Measurements from ENCODE around the gene KRTAP19-1. TPM values are rescaled to one million over a fixed set of nuclear protein-coding genes. Genes with fewer than 3 reads are reported as not detected.

Gene KRTAP19-1
- total RNA-seq, 4 donors from 2014 or later: not detected

GRCh38 chr21:30448514-30448913 lies 31.7 kb downstream of the KRTAP19-1 start:
- DNase-seq: no peak
- TF ChIP-seq CTCF (IDR thresholded peaks at IDR 0.05 in 4 of 5, conservative IDR thresholded peaks at IDR 0.05 in 1 of 5) (no peak), POLR2A (IDR thresholded peaks at IDR 0.05) (no peak)
- intact Hi-C loops (cut with DNase I; ENCODE audit: low total_unique reads) (no loop called here), in situ Hi-C loops (cut with MboI; ENCODE audit: low sequenced_read_pairs in 4 of 4) (no loop called here)
- Histone ChIP-seq H3K27me3 (no peaks in the 10 kb centered on the region), H3K4me3 (no peak overlapping the region), H3K9me3 (no peaks in the 10 kb centered on the region), H3K4me1 (no peaks in the 10 kb centered on the region), H3K27ac (no peak overlapping the region), H3K36me3 (no peaks in the 10 kb centered on the region)
- ATAC-seq: no peak

GRCh38 chr21:30447056-30447455 lies 33.1 kb downstream of the KRTAP19-1 start:
- TF ChIP-seq POLR2A (IDR thresholded peaks at IDR 0.05): no peak
- in situ Hi-C loops (cut with MboI; ENCODE audit: low sequenced_read_pairs in 4 of 4): no loop called here
- Histone ChIP-seq H3K9me3 (no peaks in the 10 kb centered on the region), H3K4me3 (no peak overlapping the region), H3K36me3 (no peaks in the 10 kb centered on the region), H3K27ac (no peak overlapping the region), H3K4me1 (no peaks in the 10 kb centered on the region), H3K27me3 (no peaks in the 10 kb centered on the region)
- ATAC-seq (no peak), DNase-seq (no peak)
- intact Hi-C loops (cut with DNase I; ENCODE audit: low total_unique reads): no loop called here

- H3K4me1 ChIP-seq: no peaks in the 10 kb centered on the region
- intact Hi-C loops (cut with DNase I; ENCODE audit: low total_unique reads) (loop anchor here (5.0 kb wide), 1 partner anchor 288 kb away; no protein-coding TSS in a partner anchor), in situ Hi-C loops (cut with MboI; ENCODE audit: low sequenced_read_pairs in 4 of 4) (no loop called here)
- ATAC-seq (no peak), DNase-seq (no peak)
- no peak overlapping the region for H3K27ac ChIP-seq
- no peak for TF ChIP-seq POLR2A (IDR thresholded peaks at IDR 0.05)
- TF ChIP-seq CTCF (IDR thresholded peaks at IDR 0.05 in 4 of 5, conservative IDR thresholded peaks at IDR 0.05 in 1 of 5): no peak
- no peaks in the 10 kb centered on the region for H3K36me3 ChIP-seq
- H3K4me3 ChIP-seq: no peak overlapping the region
- H3K9me3 ChIP-seq: no peaks in the 10 kb centered on the region
- H3K27me3 ChIP-seq: no peaks in the 10 kb centered on the region
Observed at GRCh38 chr21:30444204-30444603, 36.0 kb downstream of the KRTAP19-1 start.

GRCh38 chr21:30443226-30443625 lies 36.9 kb downstream of the KRTAP19-1 start:
- H3K27ac ChIP-seq: no peak overlapping the region
- no peaks in the 10 kb centered on the region for H3K36me3 ChIP-seq
- no peaks in the 10 kb centered on the region for H3K9me3 ChIP-seq
- intact Hi-C loops (cut with DNase I; ENCODE audit: low total_unique reads) (loop anchor here (5.0 kb wide), 1 partner anchor 289 kb away; no protein-coding TSS in a partner anchor), in situ Hi-C loops (cut with MboI; ENCODE audit: low sequenced_read_pairs in 4 of 4) (no loop called here)
- H3K4me3 ChIP-seq: no peak overlapping the region
- TF ChIP-seq CTCF (IDR thresholded peaks at IDR 0.05 in 4 of 5, conservative IDR thresholded peaks at IDR 0.05 in 1 of 5) (no peak), POLR2A (IDR thresholded peaks at IDR 0.05) (no peak)
- DNase-seq (no peak), ATAC-seq (no peak)
- no peaks in the 10 kb centered on the region for H3K4me1 ChIP-seq
- H3K27me3 ChIP-seq: no peaks in the 10 kb centered on the region

GRCh38 chr21:30439975-30440374 lies 40.2 kb downstream of the KRTAP19-1 start, which contains the start of gene KRTAP15-1:
Gene KRTAP15-1, plus strand, starts transcription at chr21:30440275. Its CDS starts 53 bp downstream, at chr21:30440328.
- Histone ChIP-seq H3K27me3 (no peaks in the 10 kb centered on the region), H3K36me3 (no peaks in the 10 kb centered on the region), H3K4me3 (no peak within 1 kb of the TSS), H3K9me3 (no peaks in the 10 kb centered on the region), H3K4me1 (no peaks in the 10 kb centered on the region), H3K27ac (no peak within 1 kb of the TSS)
- no peak for DNase-seq
- no peak for ATAC-seq
- intact Hi-C loops (cut with DNase I; ENCODE audit: low total_unique reads): loop anchor here (5.0 kb wide), 1 partner anchor 292 kb away; no protein-coding TSS in a partner anchor
- in situ Hi-C loops (cut with MboI; ENCODE audit: low sequenced_read_pairs in 4 of 4): no loop called here
- TF ChIP-seq POLR2A (IDR thresholded peaks at IDR 0.05) (no peak), CTCF (IDR thresholded peaks at IDR 0.05 in 4 of 5, conservative IDR thresholded peaks at IDR 0.05 in 1 of 5) (no peak)
